ENCODE data around the gene CD163.

Gene CD163

GRCh38 chr12:7501031-7501588 lies 2.5 kb downstream of the CD163 start:
- no peak for DNase-seq (ENCODE audit: low read depth)
- H3K4me3 ChIP-seq (ENCODE audit: low read depth, low read length), result no peak overlapping the region
- no peak for TF ChIP-seq CTCF (IDR thresholded peaks at IDR 0.05; ENCODE audit: control insufficient read depth, extremely low read depth, insufficient read depth)

- no peak for DNase-seq (ENCODE audit: low read depth)
- no peak for TF ChIP-seq CTCF (IDR thresholded peaks at IDR 0.05; ENCODE audit: control insufficient read depth, extremely low read depth, insufficient read depth)
- no peak overlapping the region for H3K4me3 ChIP-seq (ENCODE audit: low read depth, low read length)
Measured at GRCh38 chr12:7499636-7500035, 3.9 kb downstream of the CD163 start.

GRCh38 chr12:7498809-7499208 lies 4.8 kb downstream of the CD163 start:
- no peak for DNase-seq (ENCODE audit: low read depth)
- no peak overlapping the region for H3K4me3 ChIP-seq (ENCODE audit: low read depth, low read length)
- TF ChIP-seq CTCF (IDR thresholded peaks at IDR 0.05; ENCODE audit: control insufficient read depth, extremely low read depth, insufficient read depth), result no peak

- TF ChIP-seq CTCF (IDR thresholded peaks at IDR 0.05; ENCODE audit: control insufficient read depth, extremely low read depth, insufficient read depth), result no peak
- no peak for DNase-seq (ENCODE audit: low read depth)
- no peak overlapping the region for H3K4me3 ChIP-seq (ENCODE audit: low read depth, low read length)
Measured at GRCh38 chr12:7497661-7498060, 5.9 kb downstream of the CD163 start.

- TF ChIP-seq CTCF (IDR thresholded peaks at IDR 0.05; ENCODE audit: control insufficient read depth, extremely low read depth, insufficient read depth), result no peak
- DNase-seq (ENCODE audit: low read depth), result no peak
- H3K4me3 ChIP-seq (ENCODE audit: low read depth, low read length), result no peak overlapping the region
Measured at GRCh38 chr12:7496451-7496850, 7.1 kb downstream of the CD163 start.

GRCh38 chr12:7495136-7495535 lies 8.4 kb downstream of the CD163 start:
- no peak for TF ChIP-seq CTCF (IDR thresholded peaks at IDR 0.05; ENCODE audit: control insufficient read depth, extremely low read depth, insufficient read depth)
- no peak for DNase-seq (ENCODE audit: low read depth)
- no peak overlapping the region for H3K4me3 ChIP-seq (ENCODE audit: low read depth, low read length)

GRCh38 chr12:7493006-7493405 lies 10.6 kb downstream of the CD163 start:
- no peak overlapping the region for H3K4me3 ChIP-seq (ENCODE audit: low read depth, low read length)
- DNase-seq (ENCODE audit: low read depth), result no peak
- no peak for TF ChIP-seq CTCF (IDR thresholded peaks at IDR 0.05; ENCODE audit: control insufficient read depth, extremely low read depth, insufficient read depth)

Data from LNCaP clone FGC (cell line).